HG02763 (cell line): Measurements from ENCODE around the gene MTA1.

ENCODE experiments used
- ATAC-seq: cut with Tn5 transposase; IDR thresholded peaks from one replicate; pipeline ENCODE4 v1.9.1; 2021; ENCODE audit warnings: mild to moderate bottlenecking, moderate library complexity; ENCODE audit not compliant: unreplicated experiment

Gene MTA1

GRCh38 chr14:105495990-105496830 is 76.6 kb downstream of the MTA1 start:
- no peak for ATAC-seq

GRCh38 chr14:105496831-105497591 is 77.4 kb downstream of the MTA1 start:
- no peak for ATAC-seq

- ATAC-seq: no peak
Measured at GRCh38 chr14:105497671-105498429, 78.2 kb downstream of the MTA1 start.

GRCh38 chr14:105498430-105499255 is 79.0 kb downstream of the MTA1 start:
- no peak for ATAC-seq

- no peak for ATAC-seq
Measured at GRCh38 chr14:105499256-105500035, 79.8 kb downstream of the MTA1 start.

GRCh38 chr14:105500036-105500725 is 80.6 kb downstream of the MTA1 start:
- no peak for ATAC-seq

- ATAC-seq: no peak
Measured at GRCh38 chr14:105500726-105501101, 81.1 kb downstream of the MTA1 start.

GRCh38 chr14:105501504-105502291 is 82.1 kb downstream of the MTA1 start:
- no peak for ATAC-seq

- no peak for ATAC-seq
Measured at GRCh38 chr14:105502446-105503295, 83.0 kb downstream of the MTA1 start.

- no peak for ATAC-seq
Measured at GRCh38 chr14:105503296-105503640, 83.6 kb downstream of the MTA1 start.

GRCh38 chr14:105503935-105504692 is 84.5 kb downstream of the MTA1 start:
- ATAC-seq: no peak

GRCh38 chr14:105505101-105505500 is 85.5 kb downstream of the MTA1 start:
- no peak for ATAC-seq

GRCh38 chr14:105507247-105507646 is 87.6 kb downstream of the MTA1 start:
- ATAC-seq: no peak

GRCh38 chr14:105508069-105508468 is 88.4 kb downstream of the MTA1 start:
- no peak for ATAC-seq

- no peak for ATAC-seq
Measured at GRCh38 chr14:105508601-105509000, 89.0 kb downstream of the MTA1 start.

GRCh38 chr14:105517096-105517495 is 97.5 kb downstream of the MTA1 start:
- ATAC-seq: no peak
